Measurements from ENCODE around the gene GLP1R.
"Not testable (repeated sequence)": the region's sequence is repeated elsewhere in the genome, so short reads cannot be mapped to it uniquely, and the experiment has no call there.

Gene GLP1R

DNA sequence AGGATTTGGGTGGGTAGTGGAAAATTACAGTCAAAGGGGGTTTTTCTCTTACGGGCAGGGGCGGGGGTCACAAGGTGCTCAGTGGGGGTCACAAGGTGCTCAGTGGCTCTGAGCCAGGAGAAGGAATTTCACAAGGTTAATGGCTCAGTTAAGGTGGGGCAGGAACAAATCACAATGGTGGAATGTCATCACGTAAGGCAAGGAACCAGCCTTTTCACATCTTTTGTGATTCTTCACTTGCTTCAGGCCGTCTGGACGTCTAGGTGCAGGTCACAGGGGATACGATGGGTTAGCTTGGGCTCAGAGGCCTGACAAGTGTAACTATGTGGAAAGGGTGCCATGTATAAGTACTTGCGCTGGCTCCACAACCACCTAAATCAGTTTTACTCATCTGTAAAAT, 87.6 kb downstream of the GLP1R start:
- DNase-seq = not testable (repeated sequence)

DNA sequence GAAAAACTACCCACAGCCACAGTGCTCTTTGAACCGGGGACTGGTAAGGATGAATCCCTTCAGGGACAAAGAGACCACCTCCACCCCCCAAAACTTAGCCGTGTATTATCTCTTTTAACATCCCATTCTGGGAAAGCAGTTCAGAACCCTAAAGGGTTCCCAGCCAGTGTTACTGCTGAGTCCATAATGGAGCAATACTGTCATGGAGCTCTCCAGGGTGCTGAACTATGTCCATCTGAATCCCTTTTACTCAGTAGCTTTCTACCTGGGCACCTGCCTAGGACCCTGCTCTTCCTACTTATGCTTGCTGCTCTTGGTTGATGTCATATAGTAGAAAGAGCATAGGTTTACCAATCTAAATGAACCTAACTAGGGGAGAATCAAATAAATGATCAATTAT, 88.7 kb downstream of the GLP1R start:
- no peak for DNase-seq
